Measurements from ENCODE around the gene MCM3.

The MCM3 gene

GRCh38 chr6:52253494-52253893 is 31.0 kb downstream of the MCM3 start:
- DNase-seq: no peak

- DNase-seq: no peak
Observed at GRCh38 chr6:52251113-52251512, 33.4 kb downstream of the MCM3 start.

- DNase-seq: no peak
Observed at GRCh38 chr6:52249078-52249477, 35.5 kb downstream of the MCM3 start.

DNA sequence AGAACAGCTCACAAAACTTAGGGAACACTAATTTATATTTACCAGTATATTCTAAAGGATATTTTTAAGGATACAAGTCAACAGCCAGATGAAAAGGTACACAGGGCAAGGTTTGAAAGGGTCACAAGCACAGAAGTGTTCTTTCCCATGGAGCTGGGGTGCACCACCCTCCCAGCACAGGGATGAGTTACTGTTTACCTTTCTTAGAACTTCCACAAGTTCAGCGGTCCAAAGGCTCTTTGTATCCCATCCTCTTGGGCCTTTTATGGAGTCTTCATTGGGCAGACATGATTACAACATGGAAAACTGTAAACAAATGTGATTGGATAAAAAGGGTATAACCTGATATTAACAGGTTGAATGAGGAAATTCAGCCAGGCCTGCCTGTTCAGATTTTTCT is 39.1 kb downstream of the MCM3 start:
- no peak for DNase-seq

GRCh38 chr6:52244400-52244799 is 40.1 kb downstream of the MCM3 start, which contains the start of gene IL17F:
IL17F (minus strand) TSS chr6:52244500; CDS start chr6:52244429, 71 bp downstream.
- DNase-seq: no peak

GRCh38 chr6:52243282-52243893 is 41.2 kb downstream of the MCM3 start:
- DNase-seq: no peak

- DNase-seq: no peak
Observed at GRCh38 chr6:52241819-52242218, 42.7 kb downstream of the MCM3 start.

GRCh38 chr6:52233975-52234823 is 50.3 kb downstream of the MCM3 start:
- no peak for DNase-seq

DNA sequence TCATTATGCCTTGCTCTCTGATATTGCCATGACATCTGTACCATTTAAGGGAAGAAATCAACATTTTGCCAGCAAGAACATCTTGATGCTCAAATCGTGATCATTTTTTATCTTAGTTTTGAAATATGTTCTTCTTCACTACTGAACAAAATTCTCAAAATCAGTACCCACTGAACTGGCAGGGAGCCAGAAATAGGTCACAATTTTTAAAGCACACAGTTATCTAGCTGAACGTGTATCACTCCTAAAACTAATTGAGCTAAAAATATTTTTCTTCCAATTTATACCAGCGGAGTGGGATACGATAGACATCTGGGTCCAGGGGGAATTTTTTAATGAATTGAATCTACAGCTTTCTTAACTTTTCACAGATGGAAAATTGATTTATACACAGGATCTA is 51.5 kb downstream of the MCM3 start:
- DNase-seq: no peak

- no peak for DNase-seq
Observed at GRCh38 chr6:52231406-52232127, 53.0 kb downstream of the MCM3 start.

- no peak for DNase-seq
Observed at GRCh38 chr6:52230685-52231084, 53.9 kb downstream of the MCM3 start.

DNA sequence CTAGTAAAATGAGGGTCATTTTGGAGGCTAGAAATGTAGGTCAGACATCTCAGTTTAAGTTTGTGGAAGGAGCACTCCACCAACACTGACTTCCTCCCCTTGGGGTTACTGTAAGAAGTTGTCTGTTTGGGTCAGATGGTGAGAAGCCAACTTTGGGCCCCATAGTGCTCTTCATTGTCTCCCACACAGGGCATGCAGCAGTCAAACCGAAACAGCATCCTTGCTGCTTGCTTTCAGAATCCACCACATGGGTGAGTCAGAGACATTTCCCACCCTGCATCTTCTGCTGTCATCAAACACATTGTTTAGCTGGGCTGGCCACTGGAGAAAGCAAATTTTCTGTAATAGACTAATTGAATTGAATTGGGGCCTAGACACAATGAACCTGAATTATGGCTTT is 57.0 kb downstream of the MCM3 start:
- DNase-seq: no peak

- no peak for DNase-seq
Observed at GRCh38 chr6:52221302-52221701, 63.2 kb downstream of the MCM3 start.

DNA sequence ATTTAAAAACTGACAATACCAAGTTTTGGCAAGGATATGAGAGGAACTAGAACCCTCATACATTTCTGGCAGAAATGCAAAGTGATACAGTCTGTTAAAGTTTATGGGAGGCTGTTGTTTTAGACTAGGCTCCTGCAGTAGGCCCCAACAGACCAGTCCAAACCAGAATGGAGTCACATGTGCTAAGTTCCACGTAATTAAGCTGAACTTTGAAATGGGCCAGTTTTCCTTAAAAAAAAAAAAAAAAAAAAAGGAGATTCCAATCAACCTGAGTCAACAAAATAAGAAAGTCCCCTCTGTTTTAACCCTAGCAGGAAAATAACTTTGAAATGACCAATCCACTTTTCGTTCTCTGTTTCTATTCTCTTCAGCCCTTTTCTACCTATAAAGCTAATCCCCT is 66.8 kb downstream of the MCM3 start:
- no peak for DNase-seq

- no peak for DNase-seq
Observed at GRCh38 chr6:52216932-52217575, 67.5 kb downstream of the MCM3 start.

DNA sequence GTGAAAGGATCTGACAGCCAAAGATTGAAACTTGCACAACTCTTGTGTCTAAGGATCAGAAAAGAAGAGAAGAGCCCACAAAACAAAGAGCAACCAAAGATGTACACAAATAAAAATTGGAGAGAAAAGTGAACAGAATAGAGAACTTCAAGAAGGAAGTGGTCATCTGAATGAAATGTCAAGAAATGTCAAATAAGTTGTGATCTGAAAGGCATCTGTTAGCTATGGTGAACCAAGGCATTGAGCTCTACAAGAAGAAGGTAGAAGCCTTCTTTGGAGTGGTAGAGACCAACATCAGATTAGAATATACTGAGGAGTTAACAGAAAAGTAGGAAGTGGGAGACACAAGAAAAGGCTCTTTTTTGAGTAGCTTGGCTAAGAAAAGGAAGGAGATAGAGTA is 68.8 kb downstream of the MCM3 start:
- no peak for DNase-seq
